PC-9 (cell line): ENCODE results near the gene NINL. TPM values are rescaled to one million over a fixed set of nuclear protein-coding genes. Genes with fewer than 3 reads are reported as not detected.

Experiments used
- BruUV-seq: library from RNA; stranded (reverse); fragments of 400-500 nt; replicated peaks from 2 replicates; lab custom pipeline; 2021; lab: Mats Ljungman, UMichigan
- CTCF ChIA-PET: fragments of 300-600 bp; sonication (Branson Sonifier 250); formaldehyde crosslinking; loops from one replicate; lab custom pipeline; 2022; ENCODE audit warnings: antibody characterized with exemption; lab: Charles Lee
- POLR2A ChIA-PET: fragments of 300-600 bp; sonication (Branson Sonifier 250); formaldehyde crosslinking; loops from one replicate; lab custom pipeline; 2022; ENCODE audit warnings: antibody characterized with exemption; ENCODE audit not compliant: unreplicated experiment; lab: Charles Lee
- DNase-seq, 2 experiments: peaks; one replicate each; pipeline versions ENCODE4 v3.0.0 to v3.0.0-alpha.2; 2015 to 2022; ENCODE audit warnings: mixed read lengths in 1 of 2
- H2AFZ ChIP-seq: fragments of 200-600 bp; sonication (generic); 2 replicates; pipeline ENCODE4 v1.8.1; 2017; ENCODE audit warnings: antibody characterized with exemption
- H3F3A ChIP-seq: fragments of 200-600 bp; sonication (generic); 2 replicates; pipeline ENCODE4 v1.8.1; 2017; ENCODE audit warnings: antibody characterized with exemption, mild to moderate bottlenecking, low read depth; ENCODE audit not compliant: insufficient read depth
- H3K27ac ChIP-seq: fragments of 200-600 bp; sonication (generic); 2 replicates; pipeline ENCODE4 v1.6.1; 2016; ENCODE audit warnings: mixed run types
- H3K27me3 ChIP-seq: fragments of 200-600 bp; sonication (generic); 2 replicates; pipeline ENCODE4 v1.6.1; 2016; ENCODE audit warnings: low read depth, mixed run types; ENCODE audit not compliant: insufficient read depth
- H3K36me3 ChIP-seq: fragments of 200-600 bp; sonication (generic); 2 replicates; pipeline ENCODE4 v1.6.1; 2016; ENCODE audit warnings: low read depth, mixed run types
- H3K4me1 ChIP-seq: fragments of 200-600 bp; sonication (generic); replicated peaks from 2 replicates; pipeline ENCODE4 v1.6.1; 2016; ENCODE audit warnings: mixed run types; ENCODE audit not compliant: insufficient read depth
- H3K4me2 ChIP-seq: fragments of 200-600 bp; sonication (generic); 2 replicates; pipeline ENCODE4 v1.6.1; 2017; ENCODE audit warnings: mixed run types
- H3K4me3 ChIP-seq: fragments of 200-600 bp; sonication (generic); 2 replicates; pipeline ENCODE4 v1.6.1; 2016; ENCODE audit warnings: mixed run types
- H3K79me2 ChIP-seq: fragments of 200-600 bp; sonication (generic); 2 replicates; pipeline ENCODE4 v1.6.1; 2017; ENCODE audit warnings: low read depth, mixed run types
- H3K9me2 ChIP-seq: fragments of 200-600 bp; sonication (generic); 2 replicates; pipeline ENCODE4 v1.8.1; 2017; ENCODE audit warnings: mild to moderate bottlenecking; ENCODE audit not compliant: insufficient read depth
- H3K9me3 ChIP-seq: fragments of 200-600 bp; sonication (generic); 2 replicates; pipeline ENCODE4 v1.8.1; 2016; ENCODE audit warnings: low read depth; ENCODE audit not compliant: insufficient read depth
- H4K20me1 ChIP-seq: fragments of 200-600 bp; sonication (generic); 2 replicates; pipeline ENCODE4 v1.8.1; 2017; ENCODE audit not compliant: insufficient read depth
- EZH2 ChIP-seq: fragments of 200-600 bp; sonication (generic); IDR thresholded peaks from 2 replicates; pipeline ENCODE4 v1.8.0; 2017; ENCODE audit warnings: antibody characterized with exemption, low read depth
- intact Hi-C: fragments of 100-400 bp; cut with micrococcal nuclease; formaldehyde crosslinking; loops from one replicate; pipeline ENCODE4 v1.10.0; 2022; ENCODE audit not compliant: unreplicated experiment
- total RNA-seq: library from RNA; stranded (reverse); gene quantifications from 2 replicates; pipeline ENCODE4 v1.2.3, GENCODE V29; 2021
- TF ChIP-seq, protein P1 (sequence below): fragments of 200-600 bp; sonication (generic); conservative IDR thresholded peaks from 2 replicates; pipeline ENCODE4 v1.6.1; 2017; ENCODE audit warnings: mixed run types, antibody characterized with exemption, mild to moderate bottlenecking, moderate library complexity

Gene NINL
- total RNA-seq, 1 experiment from 2014 or later, result 19.6 TPM

DNA sequence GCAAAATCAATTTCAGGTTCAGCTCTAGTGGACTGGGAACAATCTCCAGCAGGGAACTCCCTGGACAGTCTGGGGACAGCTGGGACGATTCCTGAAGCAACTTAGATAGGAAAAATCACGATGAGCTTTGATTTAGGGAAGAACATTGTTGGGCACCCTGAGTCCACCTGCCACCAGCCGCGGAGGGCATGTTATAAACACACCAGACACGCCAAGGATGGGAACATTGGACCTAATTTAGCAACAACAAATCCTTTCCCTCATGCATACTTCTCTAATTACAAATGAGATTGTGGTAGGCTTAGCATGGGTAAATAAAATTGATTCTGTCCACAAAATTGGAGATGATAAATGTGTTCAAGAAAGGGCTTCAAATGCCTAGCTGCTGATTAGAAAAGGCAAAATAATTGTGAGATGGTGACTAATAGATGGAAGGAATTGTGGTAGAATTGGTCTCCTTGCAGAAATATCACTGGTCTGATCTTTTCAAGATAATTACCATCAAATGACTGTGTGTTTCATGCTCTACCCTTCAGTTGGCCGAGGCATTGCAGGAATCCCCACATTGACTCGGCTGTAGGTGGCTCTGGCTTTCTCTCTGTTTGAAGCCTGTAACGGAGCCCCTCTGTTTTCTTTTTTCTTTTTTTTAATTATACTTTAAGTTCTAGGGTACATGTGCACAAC lies 44.6 kb upstream of the NINL start:
- ChIA-PET POLR2A (no interaction called here), CTCF (no interaction called here)
- no peaks in the 10 kb centered on the region for H4K20me1 ChIP-seq
- H3K9me3 ChIP-seq, result no peaks in the 10 kb centered on the region
- TF ChIP-seq, protein P1, sequence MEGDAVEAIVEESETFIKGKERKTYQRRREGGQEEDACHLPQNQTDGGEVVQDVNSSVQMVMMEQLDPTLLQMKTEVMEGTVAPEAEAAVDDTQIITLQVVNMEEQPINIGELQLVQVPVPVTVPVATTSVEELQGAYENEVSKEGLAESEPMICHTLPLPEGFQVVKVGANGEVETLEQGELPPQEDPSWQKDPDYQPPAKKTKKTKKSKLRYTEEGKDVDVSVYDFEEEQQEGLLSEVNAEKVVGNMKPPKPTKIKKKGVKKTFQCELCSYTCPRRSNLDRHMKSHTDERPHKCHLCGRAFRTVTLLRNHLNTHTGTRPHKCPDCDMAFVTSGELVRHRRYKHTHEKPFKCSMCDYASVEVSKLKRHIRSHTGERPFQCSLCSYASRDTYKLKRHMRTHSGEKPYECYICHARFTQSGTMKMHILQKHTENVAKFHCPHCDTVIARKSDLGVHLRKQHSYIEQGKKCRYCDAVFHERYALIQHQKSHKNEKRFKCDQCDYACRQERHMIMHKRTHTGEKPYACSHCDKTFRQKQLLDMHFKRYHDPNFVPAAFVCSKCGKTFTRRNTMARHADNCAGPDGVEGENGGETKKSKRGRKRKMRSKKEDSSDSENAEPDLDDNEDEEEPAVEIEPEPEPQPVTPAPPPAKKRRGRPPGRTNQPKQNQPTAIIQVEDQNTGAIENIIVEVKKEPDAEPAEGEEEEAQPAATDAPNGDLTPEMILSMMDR, result no peak
- TF ChIP-seq EZH2, result no peak
- intact Hi-C loops, result loop anchor here (10.0 kb wide), 1 partner anchor 135 kb away; no protein-coding TSS in a partner anchor
- H3K9me2 ChIP-seq, result 0 out of 2 replicates have a peak, but pooled peaks cover 3% of the 10 kb centered on the region
- no peak overlapping the region for H2AFZ ChIP-seq
- H3K4me3 ChIP-seq, result no peak overlapping the region
- no peak for DNase-seq
- H3K27ac ChIP-seq, result no peak overlapping the region
- peaks cover 9% of the 10 kb centered on the region for H3F3A ChIP-seq
- no peak overlapping the region for H3K4me2 ChIP-seq
- no TSS peak for BruUV-seq
- H3K79me2 ChIP-seq, result peaks cover 21% of the 10 kb centered on the region
- peaks cover 6% of the 10 kb centered on the region; the same call in 1 of the 2 replicates for H3K36me3 ChIP-seq
- H3K27me3 ChIP-seq, result no peaks in the 10 kb centered on the region
- peaks cover 17% of the 10 kb centered on the region for H3K4me1 ChIP-seq

- no peak overlapping the region for H3K4me3 ChIP-seq
- H3K9me2 ChIP-seq, result 0 out of 2 replicates have a peak, but pooled peaks cover 3% of the 10 kb centered on the region
- H3K79me2 ChIP-seq, result peaks cover 40% of the 10 kb centered on the region
- POLR2A ChIA-PET, result interaction anchor here (0.6 to 0.7 kb wide), 2 partner anchors 22 to 129 kb away, joined by 3 read pairs; no protein-coding TSS in a partner anchor
- no peak for DNase-seq
- peaks cover 18% of the 10 kb centered on the region for H3K4me1 ChIP-seq
- H3F3A ChIP-seq, result peaks cover 21% of the 10 kb centered on the region
- H3K27me3 ChIP-seq, result no peaks in the 10 kb centered on the region
- H2AFZ ChIP-seq, result no peak overlapping the region
- H3K36me3 ChIP-seq, result no peaks in the 10 kb centered on the region; the same call in 1 of the 2 replicates
- H3K4me2 ChIP-seq, result no peak overlapping the region
- no TSS peak for BruUV-seq
- no peak for TF ChIP-seq EZH2
- TF ChIP-seq, protein P1, result no peak
- H3K27ac ChIP-seq, result no peak overlapping the region
- CTCF ChIA-PET, result no interaction called here
- no peaks in the 10 kb centered on the region for H4K20me1 ChIP-seq
- intact Hi-C loops, result loop anchor here (10.0 kb wide), 1 partner anchor 132 kb away; no protein-coding TSS in a partner anchor
- H3K9me3 ChIP-seq, result no peaks in the 10 kb centered on the region
These were observed 41.4 kb upstream of the NINL start for GRCh38 chr20:25626779-25627178.

DNA sequence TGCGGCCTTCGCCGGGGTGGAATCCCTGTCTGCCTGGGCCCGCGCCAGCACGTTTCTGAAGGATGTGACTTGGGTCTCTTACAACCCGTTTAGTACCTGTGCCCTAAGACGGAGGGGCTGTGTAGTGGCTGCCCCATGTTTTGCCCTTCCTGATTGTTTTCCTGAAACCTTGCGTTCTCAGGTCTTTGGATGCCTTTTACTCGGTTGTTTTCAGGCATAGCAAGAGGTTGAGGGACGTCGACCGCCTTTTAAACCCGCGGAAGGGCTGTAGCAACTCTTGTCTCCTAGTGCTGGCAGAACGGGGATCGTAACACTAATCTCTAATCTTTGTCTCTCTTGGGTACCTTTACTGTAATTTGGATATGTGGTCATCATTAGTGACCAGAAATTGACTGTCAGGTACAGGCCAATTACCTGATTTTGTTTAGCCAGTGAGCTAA lies 39.2 kb upstream of the NINL start:
- Histone ChIP-seq H3K36me3 (no peaks in the 10 kb centered on the region; the same call in 1 of the 2 replicates), H4K20me1 (no peaks in the 10 kb centered on the region), H3K9me3 (no peaks in the 10 kb centered on the region), H3K4me1 (peaks cover 24% of the 10 kb centered on the region), H3K27ac (peak overlapping the region; percentile 97), H3K79me2 (peaks cover 59% of the 10 kb centered on the region), H2AFZ (peak overlapping the region; percentile 97), H3F3A (peaks cover 20% of the 10 kb centered on the region), H3K27me3 (no peaks in the 10 kb centered on the region), H3K4me3 (peak overlapping the region; percentile 98), H3K4me2 (peak overlapping the region; percentile 80), H3K9me2 (0 out of 2 replicates have a peak, but pooled peaks cover 3% of the 10 kb centered on the region)
- intact Hi-C loops, result loop anchor here (2.0 to 10.0 kb wide), 4 partner anchors 40 to 632 kb away; partner anchors contain the start of genes APMAP, GINS1 and NINL
- ChIA-PET POLR2A (no interaction called here), CTCF (no interaction called here)
- TF ChIP-seq EZH2, result no peak
- TF ChIP-seq, protein P1, result no peak
- DNase-seq, result no peak
- BruUV-seq, result TSS peak; percentile 64
